GM12874 (cell line): ENCODE measurements around the gene ZNF512B.

Experiments used
- CTCF ChIP-seq: IDR thresholded peaks from 2 replicates; pipeline ENCODE4 v1.5.1; 2011; ENCODE audit warnings: low read depth, mild to moderate bottlenecking, control low read depth, low read length, moderate library complexity; ENCODE audit not compliant: insufficient read depth

Gene ZNF512B

GRCh38 chr20:63968136-63968927, 1.4 kb downstream of the ZNF512B start:
- no peak for TF ChIP-seq CTCF

GRCh38 chr20:63967330-63968135, 2.2 kb downstream of the ZNF512B start:
- no peak for TF ChIP-seq CTCF

- no peak for TF ChIP-seq CTCF
Measured at GRCh38 chr20:63966944-63967322, 2.8 kb downstream of the ZNF512B start.

GRCh38 chr20:63966172-63966943, 3.4 kb downstream of the ZNF512B start:
- TF ChIP-seq CTCF, result no peak

- TF ChIP-seq CTCF, result no peak
Measured at GRCh38 chr20:63964412-63964811, 5.3 kb downstream of the ZNF512B start.

GRCh38 chr20:63963784-63964301, 5.9 kb downstream of the ZNF512B start:
- no peak for TF ChIP-seq CTCF

GRCh38 chr20:63963348-63963741, 6.4 kb downstream of the ZNF512B start:
- TF ChIP-seq CTCF, result no peak
